ENCODE measurements around the gene C5AR2. TPM values are rescaled to one million over a fixed set of nuclear protein-coding genes. Genes with fewer than 3 reads are reported as not detected.
"Not testable (repeated sequence)": the region's sequence is repeated elsewhere in the genome, so short reads cannot be mapped to it uniquely, and the experiment has no call there.

Gene C5AR2
- total RNA-seq (ENCODE audit: insufficient read depth, low replicate concordance), result 5.5 TPM

DNA sequence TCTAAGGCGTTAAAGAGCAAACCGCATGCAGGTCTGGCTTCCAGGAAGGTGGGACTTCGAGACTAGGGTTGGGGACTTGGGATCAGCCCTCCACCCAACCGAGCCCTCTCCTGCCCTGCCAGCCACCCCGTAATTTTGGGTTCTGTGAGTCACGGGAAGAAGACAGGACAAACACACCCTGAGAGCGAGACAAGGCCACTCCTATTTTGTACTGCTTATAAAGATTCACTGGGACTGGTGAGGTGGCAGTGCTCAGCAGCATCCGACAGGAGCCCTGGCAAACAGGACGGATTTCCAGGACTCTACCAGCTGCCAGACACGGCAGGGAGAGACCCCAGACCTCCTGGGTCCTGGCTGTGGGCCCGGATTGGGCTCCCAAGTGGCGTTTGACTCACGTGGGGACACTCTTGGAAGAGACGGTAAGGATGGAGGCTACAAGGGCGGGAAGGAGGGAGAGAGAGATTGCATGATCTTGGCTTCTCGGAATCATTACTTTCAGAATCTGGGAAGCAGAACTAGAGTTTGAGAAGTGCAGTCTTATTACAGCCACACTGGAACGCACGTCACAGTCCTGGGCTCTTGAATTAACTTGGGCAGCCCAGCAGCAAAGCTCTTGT, at the start of gene C5AR2:
TSS of gene C5AR2 (plus strand) at position 245 of the 617 bp plus-strand sequence. CDS start 8,625 bp downstream, outside the sequence.
- no peak for DNase-seq (ENCODE audit: low spot score)

DNA sequence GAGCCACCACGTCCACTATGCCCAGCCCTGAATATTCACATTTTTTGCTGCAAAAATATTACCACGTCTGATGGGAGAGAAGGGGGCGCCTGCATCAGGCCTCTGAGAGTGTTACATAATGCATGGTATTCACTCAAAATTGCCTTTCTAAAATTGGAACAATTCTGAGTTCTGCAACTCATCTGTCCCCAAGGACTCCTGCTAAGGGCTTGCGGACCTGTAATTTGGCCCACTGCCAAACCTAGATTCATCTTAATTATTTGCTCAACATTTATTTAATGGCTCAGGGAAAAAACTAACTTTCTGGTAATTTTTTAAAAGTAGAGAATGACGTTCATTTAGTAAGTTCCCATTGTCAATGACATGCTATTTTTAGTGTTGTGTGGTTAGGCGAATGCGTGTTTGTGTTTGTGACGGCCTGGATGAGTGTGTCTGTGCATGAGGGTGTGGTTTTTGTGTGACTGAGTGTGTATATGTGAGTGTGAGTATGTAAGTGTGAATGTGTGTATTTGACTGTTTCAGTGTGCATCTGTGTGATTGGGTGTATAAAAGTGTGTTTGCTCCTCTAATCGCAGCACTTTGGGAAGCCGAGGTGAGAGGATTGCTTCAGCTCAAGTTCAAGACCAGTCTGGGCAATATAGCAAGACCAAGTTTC, 48.4 kb upstream of the C5AR2 start:
- DNase-seq (ENCODE audit: low spot score), result no peak

DNA sequence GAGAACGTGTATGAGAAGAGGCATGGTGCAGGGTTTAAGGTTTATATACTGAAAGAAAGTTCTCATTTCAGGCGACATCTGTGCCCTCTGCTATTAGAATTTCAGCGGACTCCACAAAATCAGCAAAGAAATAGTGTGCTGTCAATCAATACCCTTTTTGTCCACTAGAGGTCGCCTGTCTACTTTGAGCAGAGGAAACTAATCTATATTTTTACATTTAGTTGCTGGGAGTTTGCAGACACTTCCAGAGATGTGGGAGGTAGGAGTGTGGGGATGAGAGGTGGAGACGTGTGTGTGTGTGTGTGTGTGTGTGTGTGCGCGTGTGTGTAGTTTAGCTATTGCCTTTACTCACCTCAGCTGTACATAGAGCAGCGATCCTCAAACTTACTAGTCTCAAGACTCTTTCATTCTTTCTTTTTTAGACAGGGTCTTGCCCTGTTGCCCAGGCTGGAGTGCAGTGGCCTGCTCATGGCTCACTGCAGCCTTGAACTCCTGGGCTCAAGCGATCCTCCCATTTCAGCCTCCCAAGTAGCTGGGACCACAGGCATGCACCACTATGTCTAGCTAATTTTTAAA, 47.6 kb upstream of the C5AR2 start:
- DNase-seq (ENCODE audit: low spot score), result peak; percentile 74

DNA sequence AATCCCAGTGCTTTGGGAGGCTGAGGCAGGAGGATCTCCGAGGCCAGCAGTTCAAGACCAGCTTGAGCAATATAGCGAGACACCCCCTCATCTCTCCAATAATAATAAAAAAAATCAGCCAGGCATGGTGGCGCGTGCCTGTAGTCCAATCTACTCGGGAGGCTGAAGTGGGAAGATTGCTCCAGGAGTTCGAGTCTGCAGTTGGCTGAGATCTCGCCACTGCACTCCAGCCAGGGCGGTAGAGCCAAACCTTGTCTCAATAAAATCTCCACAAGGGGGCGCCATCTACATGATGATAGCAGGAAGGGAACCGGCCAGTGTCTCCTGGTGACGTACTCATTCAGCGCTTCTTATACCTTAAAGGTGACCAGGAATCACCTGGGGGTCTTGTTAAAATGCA, 35.9 kb upstream of the C5AR2 start:
- peak; percentile 77 for DNase-seq (ENCODE audit: low spot score)

DNA sequence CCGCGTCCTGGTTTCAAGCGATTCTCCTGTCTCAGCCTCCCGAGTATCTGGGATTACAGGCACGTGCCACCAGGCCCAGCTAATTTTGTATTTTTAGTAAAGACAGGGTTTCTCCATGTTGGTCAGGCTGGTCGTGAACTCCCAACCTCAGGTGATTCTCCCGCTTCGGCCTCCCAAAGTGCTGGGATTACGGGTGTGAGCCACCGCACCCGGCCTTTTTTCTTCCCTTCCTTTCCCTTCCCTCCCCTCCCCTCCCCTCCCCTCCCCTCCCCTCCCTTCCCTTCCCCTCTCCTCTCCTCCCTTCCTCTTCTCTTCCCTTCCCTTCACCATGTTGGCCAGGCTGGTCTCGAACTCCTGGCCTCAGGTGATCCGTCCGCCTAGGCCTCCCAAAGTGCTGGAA, 31.1 kb upstream of the C5AR2 start:
- not testable (repeated sequence) for DNase-seq (ENCODE audit: low spot score)

DNA sequence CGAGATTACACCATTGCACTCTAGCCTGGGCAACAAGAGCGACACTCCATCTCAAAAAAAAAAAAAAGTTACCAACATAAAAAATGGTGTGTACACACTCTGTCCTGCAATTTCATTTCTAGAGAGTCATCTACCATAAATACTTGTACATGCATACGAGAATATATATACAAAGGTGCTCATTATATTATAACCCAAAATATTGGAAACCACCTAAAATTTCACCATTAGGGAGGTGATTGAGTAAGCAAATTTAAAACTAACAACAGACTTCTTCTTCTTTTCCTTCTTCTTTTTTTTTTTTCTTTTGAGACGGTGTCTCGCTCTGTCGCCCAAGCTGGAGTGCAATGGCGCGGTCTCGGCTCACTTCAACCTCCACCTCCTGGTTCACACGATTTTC, 29.7 kb upstream of the C5AR2 start:
- DNase-seq (ENCODE audit: low spot score), result no peak

DNA sequence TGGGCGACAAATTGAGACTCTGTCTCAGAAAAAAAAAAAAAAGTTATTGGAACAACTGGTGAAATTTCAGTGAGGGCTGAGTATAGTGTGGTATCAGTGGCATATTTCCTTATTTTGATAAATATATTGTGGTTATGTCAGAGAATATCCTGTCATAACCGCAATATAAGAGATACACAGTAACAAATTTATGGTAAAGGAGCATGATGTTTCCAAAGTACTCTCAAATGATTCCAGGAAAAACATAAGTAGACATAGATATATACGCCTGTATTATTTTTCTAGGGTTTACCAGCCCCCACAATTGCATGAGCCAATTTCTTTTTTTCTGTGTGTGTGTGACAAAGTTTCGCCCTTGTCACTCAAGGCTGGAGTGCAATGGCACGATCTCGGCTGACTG, 28.0 kb upstream of the C5AR2 start:
- DNase-seq (ENCODE audit: low spot score), result no peak

DNA sequence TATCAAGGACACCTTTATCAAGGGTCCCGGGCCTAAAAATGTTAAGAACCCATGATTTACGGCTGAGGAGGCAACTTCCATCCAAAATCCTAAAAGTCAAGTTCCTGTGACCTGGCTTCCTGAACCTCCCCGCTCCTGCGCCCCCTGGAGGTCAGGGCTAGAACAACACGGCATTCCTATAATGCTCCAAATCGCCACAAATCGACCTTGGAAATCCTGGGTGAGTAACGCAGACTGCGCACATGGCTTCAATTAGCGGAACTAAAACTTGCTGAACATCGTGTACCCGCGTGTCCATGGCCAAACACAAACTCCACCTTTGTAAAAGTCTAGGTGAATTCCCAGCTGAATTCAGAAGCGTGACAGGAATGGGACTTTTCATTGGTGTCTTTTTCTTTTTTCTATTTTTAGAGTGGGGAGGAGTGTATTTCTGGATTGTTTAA, 26.6 kb upstream of the C5AR2 start:
- peak; percentile 33 for DNase-seq (ENCODE audit: low spot score)

DNA sequence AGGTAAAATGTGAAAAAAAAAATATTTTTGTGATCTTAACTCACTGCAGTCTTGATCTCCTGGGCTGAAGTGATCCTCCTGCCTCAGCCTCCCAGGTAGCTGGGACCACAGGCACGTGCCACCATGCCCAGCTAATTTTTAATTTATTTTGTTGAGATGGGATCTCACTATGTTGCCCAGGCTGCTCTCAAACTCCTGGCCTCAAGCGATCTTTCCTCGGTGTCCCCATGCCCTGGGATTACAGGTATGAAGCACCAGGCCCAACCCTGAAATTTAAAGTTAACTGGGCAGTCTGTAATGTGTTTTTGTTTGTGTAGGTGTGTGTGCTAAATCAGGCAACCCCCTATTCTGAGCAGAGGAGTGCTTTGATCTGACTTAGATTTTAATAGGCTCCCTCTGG, 25.7 kb upstream of the C5AR2 start:
- no peak for DNase-seq (ENCODE audit: low spot score)

DNA sequence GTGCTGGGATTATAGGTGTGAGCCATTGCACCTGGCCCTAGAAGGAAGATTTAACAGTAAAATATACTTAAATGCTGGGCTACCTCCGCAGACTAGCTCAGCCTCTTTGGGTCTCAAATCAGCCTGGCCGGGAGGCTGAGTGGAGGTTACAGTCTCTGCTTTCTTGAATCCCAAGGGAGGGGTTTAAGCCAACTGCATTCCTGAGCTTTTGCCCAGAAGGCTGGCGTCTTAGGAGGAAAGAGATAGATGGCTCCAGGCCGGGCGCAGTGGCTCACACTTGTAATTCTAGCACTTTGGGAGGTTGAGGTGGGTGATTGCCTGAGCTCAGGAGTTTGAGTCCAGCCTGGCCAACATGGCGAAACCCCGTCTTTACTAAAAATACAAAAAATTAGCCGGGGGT, 22.9 kb upstream of the C5AR2 start:
- peak; percentile 33 for DNase-seq (ENCODE audit: low spot score)

DNA sequence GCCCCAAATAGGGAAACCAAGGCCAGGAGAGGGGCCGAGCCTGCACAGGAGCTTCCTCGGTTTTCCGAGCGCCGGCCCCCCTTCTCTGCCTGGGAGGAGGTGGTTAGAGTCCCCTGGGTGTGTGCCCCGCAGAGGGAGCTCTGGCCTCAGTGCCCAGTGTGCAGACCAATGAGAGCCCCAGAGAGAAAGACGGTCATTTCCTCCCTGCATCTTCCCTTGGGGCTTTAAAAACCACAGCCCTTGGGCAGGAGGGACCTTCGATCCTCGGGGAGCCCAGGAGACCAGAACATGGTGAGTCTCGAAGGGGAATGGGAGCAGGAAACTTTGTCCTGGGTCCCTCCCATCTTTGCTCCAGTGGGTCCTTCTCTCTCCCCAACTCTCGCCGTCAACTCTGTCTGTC, 22.4 kb upstream of the C5AR2 start, which contains the start of gene C5AR1:
TSS of gene C5AR1 (plus strand) at position 254 of the 400 bp plus-strand sequence. CDS start at position 289, 35 bp downstream.
- no peak for DNase-seq (ENCODE audit: low spot score)

DNA sequence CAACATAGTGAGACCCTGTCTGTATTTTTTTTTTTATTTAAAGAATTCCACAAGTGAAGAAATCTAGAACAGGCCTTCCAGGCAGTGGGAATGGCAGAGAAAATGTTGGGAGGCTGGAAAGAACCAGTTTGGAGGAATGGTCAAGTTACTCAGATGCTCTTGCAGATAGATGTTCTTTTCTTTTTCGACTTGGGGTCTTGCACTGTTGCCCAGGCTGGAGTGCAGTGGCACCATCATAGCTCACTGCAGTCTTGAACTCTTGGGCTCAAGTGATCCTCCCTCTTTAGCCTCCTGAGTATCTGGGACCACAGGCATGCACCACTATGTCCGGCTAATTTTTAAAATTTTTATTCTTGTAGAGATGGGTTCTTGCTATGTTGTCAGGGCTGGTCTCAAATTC, 21.7 kb upstream of the C5AR2 start:
- DNase-seq (ENCODE audit: low spot score), result no peak

DNA sequence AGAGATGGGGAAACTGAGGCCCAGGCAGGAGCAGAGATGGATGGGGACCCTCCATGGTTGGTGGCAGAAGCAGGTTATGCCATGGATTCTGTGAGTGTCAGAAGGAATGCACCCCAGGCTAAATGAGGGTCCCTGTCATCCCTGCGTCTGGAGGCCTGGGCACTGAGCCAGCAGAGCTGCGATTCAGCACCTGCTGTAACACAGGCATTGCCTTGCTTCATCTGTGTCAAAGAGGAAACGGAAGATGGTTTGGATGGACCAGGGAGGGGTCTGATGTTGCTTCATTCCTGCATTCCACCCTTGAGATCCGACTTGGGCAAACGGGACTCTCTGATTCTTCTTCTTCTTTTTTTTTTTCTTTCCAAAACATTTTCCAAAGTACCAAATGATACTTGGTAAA, 21.2 kb upstream of the C5AR2 start:
- DNase-seq (ENCODE audit: low spot score), result peak; percentile 30

DNA sequence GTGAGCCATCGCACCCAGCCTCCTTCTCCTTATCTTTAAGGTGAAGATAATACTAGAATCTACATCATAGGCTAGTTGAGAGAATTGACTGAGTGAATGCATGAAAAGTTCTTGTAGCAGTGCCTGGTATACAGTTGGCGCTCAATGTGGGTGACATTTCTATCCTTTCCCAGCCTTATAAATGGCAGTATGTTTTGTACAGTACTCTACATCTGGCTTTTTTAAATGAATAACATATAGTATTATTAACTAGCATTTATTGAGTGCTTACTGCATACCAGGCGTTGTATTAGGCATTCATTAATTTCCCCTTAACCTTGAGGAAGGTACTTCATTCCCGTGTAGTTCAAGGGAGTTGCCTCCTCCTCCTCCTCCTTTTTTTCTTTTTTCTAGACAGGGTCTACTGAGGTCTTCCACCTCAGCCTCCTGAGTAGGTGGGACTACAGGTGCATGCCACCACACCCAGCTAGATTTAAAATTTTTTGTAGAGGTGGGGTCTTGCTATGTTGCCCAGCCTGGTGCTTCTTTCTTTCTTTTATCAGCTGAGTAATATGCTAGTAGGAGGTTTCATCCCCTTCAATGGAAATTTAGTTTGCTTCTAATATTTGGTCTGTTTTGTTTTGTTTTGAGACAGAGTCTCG, 19.5 kb upstream of the C5AR2 start:
- DNase-seq (ENCODE audit: low spot score), result no peak

DNA sequence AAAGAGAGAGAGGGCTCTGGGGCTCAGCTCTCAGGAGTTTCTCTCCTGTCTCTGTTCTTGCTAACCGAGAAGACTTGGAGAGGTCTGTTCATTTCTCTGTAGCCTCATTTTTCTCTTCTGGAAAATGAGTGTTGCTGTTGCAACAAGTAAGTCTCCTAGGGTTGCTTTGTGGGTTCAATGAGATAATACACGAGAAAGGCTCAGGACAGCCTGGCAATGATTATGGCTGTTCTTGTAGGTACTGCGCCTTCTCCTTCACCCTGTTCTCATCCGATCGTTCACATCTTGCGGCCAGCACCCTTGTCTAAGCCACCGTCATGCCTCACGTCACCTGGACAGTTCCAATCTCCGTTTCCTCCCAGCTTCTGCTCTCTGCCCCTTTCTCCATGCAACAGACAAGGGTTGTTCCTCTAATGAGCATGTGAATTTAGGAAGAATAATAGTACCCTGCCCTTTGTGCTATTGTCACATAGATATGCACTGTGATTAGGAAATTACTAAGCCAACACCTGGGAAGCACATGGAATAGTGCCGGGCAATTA, 18.1 kb upstream of the C5AR2 start:
- no peak for DNase-seq (ENCODE audit: low spot score)

DNA sequence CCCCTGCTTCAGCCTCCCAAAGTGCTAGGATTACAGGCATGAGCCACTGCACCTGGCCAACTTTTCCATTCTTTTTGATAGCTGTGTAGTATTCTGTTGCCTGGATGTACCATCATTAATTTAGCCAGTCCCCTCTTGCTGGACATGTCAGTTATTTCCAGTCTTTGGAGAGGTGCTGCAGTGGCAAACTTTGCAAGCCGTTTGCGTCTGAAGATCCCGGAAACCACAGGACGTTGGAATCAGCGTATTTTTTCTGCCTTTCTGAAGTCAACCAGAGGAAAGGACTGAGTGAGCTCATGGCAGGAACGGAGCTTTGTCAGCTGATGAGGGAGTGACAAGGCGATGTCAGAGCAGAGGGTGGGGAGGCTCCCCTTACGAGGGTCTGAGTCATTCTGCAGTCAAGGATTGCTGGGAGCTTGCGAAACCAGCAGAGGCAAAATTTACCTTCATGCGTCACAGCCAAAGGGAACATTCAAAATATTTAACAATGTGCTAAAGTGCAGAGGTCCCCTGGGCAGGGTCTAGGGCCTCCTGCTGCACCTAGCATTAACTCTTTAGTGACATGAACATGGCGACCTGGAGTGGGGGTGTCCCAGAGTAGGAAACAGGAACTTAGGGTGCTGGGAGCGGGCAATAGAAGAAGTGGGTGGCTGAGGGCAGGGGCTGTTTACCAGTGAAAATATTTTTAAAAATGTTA, 16.7 kb upstream of the C5AR2 start:
- DNase-seq (ENCODE audit: low spot score), result peak; percentile 68

DNA sequence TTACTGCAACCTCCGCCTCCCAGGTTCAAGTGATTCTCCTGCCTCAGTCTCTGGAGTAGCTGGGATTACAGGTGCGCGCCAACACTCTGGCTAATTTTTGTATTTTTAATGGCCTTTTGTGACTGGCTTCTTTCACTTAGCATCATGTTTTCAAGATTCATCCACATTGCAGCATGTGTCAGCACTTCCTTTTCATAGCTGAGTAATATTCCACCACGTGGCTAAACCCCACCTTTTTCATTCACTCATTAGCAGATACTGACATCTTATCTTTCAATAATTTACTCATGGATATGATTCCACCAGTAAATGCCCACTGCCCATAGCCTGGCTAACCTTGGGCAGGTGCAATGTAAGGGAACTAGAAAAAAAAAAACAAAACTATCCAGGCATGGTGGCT, 15.5 kb upstream of the C5AR2 start:
- no peak for DNase-seq (ENCODE audit: low spot score)

DNA sequence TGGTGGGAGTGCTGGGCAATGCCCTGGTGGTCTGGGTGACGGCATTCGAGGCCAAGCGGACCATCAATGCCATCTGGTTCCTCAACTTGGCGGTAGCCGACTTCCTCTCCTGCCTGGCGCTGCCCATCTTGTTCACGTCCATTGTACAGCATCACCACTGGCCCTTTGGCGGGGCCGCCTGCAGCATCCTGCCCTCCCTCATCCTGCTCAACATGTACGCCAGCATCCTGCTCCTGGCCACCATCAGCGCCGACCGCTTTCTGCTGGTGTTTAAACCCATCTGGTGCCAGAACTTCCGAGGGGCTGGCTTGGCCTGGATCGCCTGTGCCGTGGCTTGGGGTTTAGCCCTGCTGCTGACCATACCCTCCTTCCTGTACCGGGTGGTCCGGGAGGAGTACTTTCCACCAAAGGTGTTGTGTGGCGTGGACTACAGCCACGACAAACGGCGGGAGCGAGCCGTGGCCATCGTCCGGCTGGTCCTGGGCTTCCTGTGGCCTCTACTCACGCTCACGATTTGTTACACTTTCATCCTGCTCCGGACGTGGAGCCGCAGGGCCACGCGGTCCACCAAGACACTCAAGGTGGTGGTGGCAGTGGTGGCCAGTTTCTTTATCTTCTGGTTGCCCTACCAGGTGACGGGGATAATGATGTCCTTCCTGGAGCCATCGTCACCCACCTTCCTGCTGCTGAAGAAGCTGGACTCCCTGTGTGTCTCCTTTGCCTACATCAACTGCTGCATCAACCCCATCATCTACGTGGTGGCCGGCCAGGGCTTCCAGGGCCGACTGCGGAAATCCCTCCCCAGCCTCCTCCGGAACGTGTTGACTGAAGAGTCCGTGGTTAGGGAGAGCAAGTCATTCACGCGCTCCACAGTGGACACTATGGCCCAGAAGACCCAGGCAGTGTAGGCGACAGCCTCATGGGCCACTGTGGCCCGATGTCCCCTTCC, 11.8 kb upstream of the C5AR2 start:
- no peak for DNase-seq (ENCODE audit: low spot score)

DNA sequence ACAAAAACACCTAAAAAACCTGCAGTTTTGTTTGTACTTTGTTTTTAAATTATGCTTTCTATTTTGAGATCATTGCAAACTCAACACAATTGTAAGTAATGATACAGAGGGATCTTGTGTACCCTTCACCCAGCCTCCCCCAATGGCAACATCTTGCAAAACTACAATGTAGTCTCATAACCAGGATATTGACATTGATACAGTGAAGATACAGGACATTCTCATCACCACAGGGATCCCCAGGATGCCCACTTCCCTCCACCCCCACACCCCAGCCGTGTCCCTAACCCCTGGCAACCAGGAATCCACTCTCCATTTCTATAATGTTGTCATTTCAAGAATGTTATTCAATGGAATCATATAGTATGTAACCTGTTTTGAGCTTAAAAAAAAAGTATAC, 10.3 kb upstream of the C5AR2 start:
- DNase-seq (ENCODE audit: low spot score), result no peak

DNA sequence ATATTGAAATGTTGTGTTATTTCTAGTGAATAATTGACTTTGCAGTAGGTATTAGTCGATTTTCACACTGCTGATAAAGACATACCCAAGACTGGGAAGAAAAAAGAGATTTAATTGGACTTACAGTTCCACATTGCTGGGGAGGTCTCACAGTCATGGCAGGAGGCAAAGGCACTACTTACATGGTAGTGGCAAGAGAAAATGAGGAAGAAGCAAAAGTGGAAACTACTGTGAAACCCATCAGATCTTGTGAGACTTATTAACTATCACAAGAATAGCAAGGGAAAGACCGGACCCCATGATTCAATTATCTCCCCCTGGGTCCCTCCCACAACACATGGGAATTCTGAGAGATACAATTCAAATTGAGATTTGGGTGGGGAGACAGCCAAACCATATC, 9.9 kb upstream of the C5AR2 start:
- DNase-seq (ENCODE audit: low spot score), result no peak

All from umbilical cord (tissue), 2 donors.